MM.1S (cell line): Measurements from ENCODE around the gene VPS4A.

Source experiments
- DNase-seq: peaks from one replicate; pipeline ENCODE4 v3.0.0-alpha.2; 2015
- H2AFZ ChIP-seq: fragments of 300-600 bp; sonication (generic); 2 replicates; pipeline ENCODE4 v1.6.0; 2016; ENCODE audit warnings: antibody characterized with exemption, low read length
- H3F3A ChIP-seq: fragments of 300-600 bp; sonication (generic); 2 replicates; pipeline ENCODE4 v1.6.1; 2016; ENCODE audit warnings: mild to moderate bottlenecking, antibody characterized with exemption, low read length, moderate library complexity, mixed read lengths; ENCODE audit not compliant: insufficient read depth
- H3K27ac ChIP-seq: fragments of 300-600 bp; sonication (generic); 2 replicates; pipeline ENCODE4 v1.5.1; 2016; ENCODE audit warnings: mild to moderate bottlenecking, low read length
- H3K27me3 ChIP-seq: fragments of 300-600 bp; sonication (generic); replicated peaks from 2 replicates; pipeline ENCODE4 v1.6.0; 2016; ENCODE audit warnings: low read length; ENCODE audit not compliant: insufficient read depth
- H3K36me3 ChIP-seq: fragments of 300-600 bp; sonication (generic); replicated peaks from 2 replicates; pipeline ENCODE4 v1.6.1; 2016; ENCODE audit warnings: mild to moderate bottlenecking, low read length, mixed read lengths; ENCODE audit not compliant: insufficient read depth
- H3K4me1 ChIP-seq: fragments of 300-600 bp; sonication (generic); 2 replicates; pipeline ENCODE4 v1.6.1; 2016; ENCODE audit warnings: low read length, mixed read lengths
- H3K4me2 ChIP-seq: fragments of 300-600 bp; sonication (generic); 2 replicates; pipeline ENCODE4 v1.6.0; 2016; ENCODE audit warnings: low read depth, low read length
- H3K4me3 ChIP-seq: fragments of 300-600 bp; sonication (generic); 2 replicates; pipeline ENCODE4 v1.5.1; 2016; ENCODE audit warnings: low read length, mixed read lengths
- H3K79me2 ChIP-seq: fragments of 300-600 bp; sonication (generic); 2 replicates; pipeline ENCODE4 v1.6.1; 2016; ENCODE audit warnings: mixed run types, low read length, mixed read lengths
- H3K9ac ChIP-seq: fragments of 300-600 bp; sonication (generic); 2 replicates; pipeline ENCODE4 v1.6.1; 2016; ENCODE audit warnings: low read length, mixed read lengths
- H3K9me2 ChIP-seq: fragments of 300-600 bp; sonication (generic); replicated peaks from 2 replicates; pipeline ENCODE4 v1.6.1; 2016; ENCODE audit warnings: mild to moderate bottlenecking, low read length, mixed read lengths; ENCODE audit not compliant: insufficient read depth
- H3K9me3 ChIP-seq: fragments of 300-600 bp; sonication (generic); replicated peaks from 2 replicates; pipeline ENCODE4 v1.6.1; 2016; ENCODE audit warnings: mild to moderate bottlenecking, low read length, mixed read lengths; ENCODE audit not compliant: insufficient read depth
- H4K20me1 ChIP-seq: fragments of 300-600 bp; sonication (generic); 2 replicates; pipeline ENCODE4 v1.6.1; 2016; ENCODE audit warnings: mild to moderate bottlenecking, low read length, moderate library complexity, mixed read lengths; ENCODE audit not compliant: insufficient read depth
- EZH2 ChIP-seq: fragments of 300-600 bp; sonication (generic); optimal IDR thresholded peaks from 2 replicates; pipeline ENCODE3; 2017; ENCODE audit warnings: low read depth, mild to moderate bottlenecking, antibody characterized with exemption, low read length, mixed read lengths
- EZH2phosphoT487 ChIP-seq: fragments of 300-600 bp; sonication (generic); IDR thresholded peaks from 2 replicates; pipeline ENCODE4 v1.6.1; 2018; ENCODE audit warnings: antibody characterized with exemption, low read length
- TF ChIP-seq, protein P1 (sequence below): fragments of 300-600 bp; sonication (generic); IDR thresholded peaks from 2 replicates; pipeline ENCODE4 v1.5.1; 2016; ENCODE audit warnings: antibody characterized with exemption, low read length, mixed read lengths

Gene VPS4A

DNA sequence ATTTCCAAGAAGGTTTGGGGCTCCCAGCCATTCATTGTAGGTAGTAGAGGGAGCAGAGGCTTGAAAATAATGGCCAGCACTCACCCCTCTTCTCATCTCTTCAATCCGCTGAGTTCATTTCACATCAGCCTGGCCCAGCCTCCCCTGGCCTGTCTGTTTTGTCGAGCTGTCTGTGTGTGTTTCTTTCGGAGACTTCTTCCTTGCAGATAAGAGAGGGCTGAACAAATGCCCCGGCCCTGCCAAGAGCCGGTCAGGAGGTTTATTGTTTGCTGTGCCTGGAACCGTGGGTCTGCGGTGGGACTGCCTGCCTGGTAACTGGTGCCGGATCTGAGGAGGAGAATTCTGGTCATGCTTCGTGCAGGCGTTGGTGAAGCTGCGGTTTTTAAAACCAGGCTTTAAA, 3.4 kb downstream of the VPS4A start:
- Histone ChIP-seq H3K9ac (no peak overlapping the region), H3K4me3 (no peak overlapping the region), H3K9me3 (no peaks in the 10 kb centered on the region), H3K4me1 (no peaks in the 10 kb centered on the region), H3K36me3 (peaks cover 11% of the 10 kb centered on the region), H3K79me2 (peaks cover 60% of the 10 kb centered on the region), H3F3A (peaks cover 8% of the 10 kb centered on the region; the same call in 1 of the 2 replicates), H4K20me1 (0 out of 2 replicates have a peak, but pooled peaks cover 2% of the 10 kb centered on the region), H3K27ac (no peak overlapping the region), H2AFZ (no peak overlapping the region), H3K4me2 (no peak overlapping the region), H3K9me2 (no peaks in the 10 kb centered on the region), H3K27me3 (no peaks in the 10 kb centered on the region)
- TF ChIP-seq, protein P1, sequence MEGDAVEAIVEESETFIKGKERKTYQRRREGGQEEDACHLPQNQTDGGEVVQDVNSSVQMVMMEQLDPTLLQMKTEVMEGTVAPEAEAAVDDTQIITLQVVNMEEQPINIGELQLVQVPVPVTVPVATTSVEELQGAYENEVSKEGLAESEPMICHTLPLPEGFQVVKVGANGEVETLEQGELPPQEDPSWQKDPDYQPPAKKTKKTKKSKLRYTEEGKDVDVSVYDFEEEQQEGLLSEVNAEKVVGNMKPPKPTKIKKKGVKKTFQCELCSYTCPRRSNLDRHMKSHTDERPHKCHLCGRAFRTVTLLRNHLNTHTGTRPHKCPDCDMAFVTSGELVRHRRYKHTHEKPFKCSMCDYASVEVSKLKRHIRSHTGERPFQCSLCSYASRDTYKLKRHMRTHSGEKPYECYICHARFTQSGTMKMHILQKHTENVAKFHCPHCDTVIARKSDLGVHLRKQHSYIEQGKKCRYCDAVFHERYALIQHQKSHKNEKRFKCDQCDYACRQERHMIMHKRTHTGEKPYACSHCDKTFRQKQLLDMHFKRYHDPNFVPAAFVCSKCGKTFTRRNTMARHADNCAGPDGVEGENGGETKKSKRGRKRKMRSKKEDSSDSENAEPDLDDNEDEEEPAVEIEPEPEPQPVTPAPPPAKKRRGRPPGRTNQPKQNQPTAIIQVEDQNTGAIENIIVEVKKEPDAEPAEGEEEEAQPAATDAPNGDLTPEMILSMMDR: no peak
- no peak for TF ChIP-seq EZH2phosphoT487
- no peak for TF ChIP-seq EZH2
- no peak for DNase-seq

DNA sequence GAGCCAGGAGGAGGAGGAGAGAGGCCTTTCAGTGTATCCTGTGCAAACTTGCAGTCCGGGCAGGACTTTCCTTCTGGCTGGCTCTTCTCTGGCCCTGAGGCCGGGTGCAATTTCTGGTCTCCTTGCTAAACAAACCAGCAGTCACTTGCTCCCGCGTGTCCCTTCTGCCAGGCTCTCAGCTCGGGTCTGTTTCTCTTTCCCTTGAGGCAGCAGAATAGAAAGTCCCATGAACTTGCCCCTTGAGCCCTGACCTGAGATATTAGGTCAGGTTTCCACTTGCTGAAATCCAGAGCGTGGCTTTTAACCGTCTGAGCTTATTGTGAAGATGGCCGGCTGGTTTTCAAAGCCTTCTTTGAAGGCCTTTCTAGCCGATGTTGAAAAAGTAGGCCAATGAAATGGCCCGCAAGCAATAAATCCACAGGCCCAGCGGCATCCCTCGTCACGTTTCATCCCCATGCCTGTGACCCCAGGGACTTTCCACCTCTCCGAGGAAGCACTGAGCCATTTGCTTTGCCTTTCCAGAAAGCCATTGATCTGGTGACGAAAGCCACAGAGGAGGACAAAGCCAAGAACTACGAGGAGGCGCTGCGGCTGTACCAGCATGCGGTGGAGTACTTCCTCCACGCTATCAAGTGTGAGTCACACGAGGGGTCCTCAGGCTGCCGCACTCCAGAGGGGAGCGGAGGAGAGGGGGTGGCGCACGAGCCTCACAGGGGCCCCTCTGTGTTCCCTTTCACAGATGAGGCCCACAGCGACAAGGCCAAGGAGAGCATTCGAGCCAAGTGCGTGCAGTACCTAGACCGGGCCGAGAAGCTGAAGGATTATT, 4.5 kb downstream of the VPS4A start:
- H3K9ac ChIP-seq: no peak overlapping the region
- H3K9me2 ChIP-seq: no peaks in the 10 kb centered on the region
- H3K79me2 ChIP-seq: peaks cover 64% of the 10 kb centered on the region
- H3K4me3 ChIP-seq: no peak overlapping the region
- H3K36me3 ChIP-seq: peaks cover 21% of the 10 kb centered on the region
- H4K20me1 ChIP-seq: 0 out of 2 replicates have a peak, but pooled peaks cover 2% of the 10 kb centered on the region
- no peak overlapping the region for H3K27ac ChIP-seq
- peaks cover 8% of the 10 kb centered on the region; the same call in 1 of the 2 replicates for H3F3A ChIP-seq
- TF ChIP-seq, protein P1: no peak
- TF ChIP-seq EZH2phosphoT487 (no peak), EZH2 (no peak)
- no peaks in the 10 kb centered on the region for H3K9me3 ChIP-seq
- no peaks in the 10 kb centered on the region for H3K27me3 ChIP-seq
- DNase-seq: no peak
- H3K4me1 ChIP-seq: no peaks in the 10 kb centered on the region
- no peak overlapping the region for H2AFZ ChIP-seq
- H3K4me2 ChIP-seq: no peak overlapping the region

DNA sequence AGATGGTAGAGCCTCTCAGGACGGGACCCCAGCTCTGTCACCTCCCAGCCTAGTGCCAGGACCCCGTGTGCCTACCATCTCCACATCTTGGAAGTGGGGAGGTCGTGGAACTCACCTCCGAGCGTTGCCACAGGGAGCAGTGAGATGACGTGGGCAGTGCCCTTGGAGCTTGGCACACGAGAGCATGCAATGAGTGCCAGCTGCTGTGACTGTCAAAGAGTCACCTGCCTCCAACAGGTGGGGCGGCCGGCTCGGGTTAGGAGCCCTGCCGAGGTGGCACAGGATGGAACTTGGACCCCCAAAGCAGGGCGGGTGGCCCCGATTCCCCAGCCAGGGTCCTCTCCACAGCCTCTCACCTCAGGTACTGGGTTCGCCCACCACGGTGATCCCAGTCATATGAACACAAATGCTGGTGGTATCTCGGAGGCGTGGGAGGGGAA, 5.5 kb downstream of the VPS4A start:
- Histone ChIP-seq H3K4me2 (no peak overlapping the region), H3K9me3 (no peaks in the 10 kb centered on the region), H3K36me3 (peaks cover 25% of the 10 kb centered on the region), H3K27ac (no peak overlapping the region), H4K20me1 (peaks cover 2% of the 10 kb centered on the region; the same call in 1 of the 2 replicates), H3K27me3 (no peaks in the 10 kb centered on the region), H3F3A (peaks cover 7% of the 10 kb centered on the region; the same call in 1 of the 2 replicates), H3K4me3 (no peak overlapping the region), H2AFZ (no peak overlapping the region), H3K9ac (no peak overlapping the region), H3K4me1 (no peaks in the 10 kb centered on the region), H3K9me2 (no peaks in the 10 kb centered on the region), H3K79me2 (peaks cover 71% of the 10 kb centered on the region)
- TF ChIP-seq EZH2 (no peak), EZH2phosphoT487 (no peak)
- TF ChIP-seq, protein P1: no peak
- DNase-seq: no peak
